Karpas-422 (cell line): Measurements from ENCODE around the gene NRXN3. TPM values are rescaled to one million over a fixed set of nuclear protein-coding genes. Genes with fewer than 3 reads are reported as not detected.
A peak's percentile ranks its signal among the peaks of the same experiment; 100 is the strongest.

Experiments
- DNase-seq: peaks from one replicate; pipeline ENCODE4 v3.0.0-alpha.2; 2015
- H2AFZ ChIP-seq: fragments of 200-600 bp; sonication (generic); 2 replicates; pipeline ENCODE4 v1.6.1; 2014; ENCODE audit warnings: antibody characterized with exemption, low read length, mixed read lengths
- H3K27ac ChIP-seq: fragments of 200-600 bp; sonication (generic); 2 replicates; pipeline ENCODE4 v1.5.1; 2014; ENCODE audit warnings: mild to moderate bottlenecking, low read length, moderate library complexity
- H3K27me3 ChIP-seq: fragments of 200-600 bp; sonication (generic); 2 replicates; pipeline ENCODE4 v1.6.1; 2014; ENCODE audit warnings: low read length, mixed read lengths
- H3K36me3 ChIP-seq: fragments of 200-600 bp; sonication (generic); 2 replicates; pipeline ENCODE4 v1.6.1; 2014; ENCODE audit warnings: low read length, mixed read lengths; ENCODE audit not compliant: insufficient read depth
- H3K4me1 ChIP-seq: fragments of 200-600 bp; sonication (generic); 2 replicates; pipeline ENCODE4 v1.6.1; 2014; ENCODE audit warnings: mild to moderate bottlenecking, low read length, mixed read lengths
- H3K4me2 ChIP-seq: fragments of 200-600 bp; sonication (generic); 2 replicates; pipeline ENCODE4 v1.6.1; 2014; ENCODE audit warnings: low read length, low read depth, mild to moderate bottlenecking; ENCODE audit not compliant: poor library complexity, severe bottlenecking
- H3K4me3 ChIP-seq: fragments of 200-600 bp; sonication (generic); 2 replicates; pipeline ENCODE4 v1.5.1; 2014; ENCODE audit warnings: mild to moderate bottlenecking, antibody characterized with exemption, low read length, mixed read lengths
- H3K79me2 ChIP-seq: fragments of 200-600 bp; sonication (generic); 2 replicates; pipeline ENCODE4 v1.6.1; 2014; ENCODE audit warnings: mild to moderate bottlenecking, low read length, mixed read lengths
- H3K9ac ChIP-seq: fragments of 200-600 bp; sonication (generic); 2 replicates; pipeline ENCODE4 v1.6.0; 2014; ENCODE audit warnings: low read length
- H3K9me2 ChIP-seq: fragments of 200-600 bp; sonication (generic), shearing (Covaris generic); replicated peaks from 2 replicates; pipeline ENCODE4 v1.6.0; 2014; ENCODE audit warnings: mild to moderate bottlenecking, low read length, moderate library complexity; ENCODE audit not compliant: insufficient read depth
- H3K9me3 ChIP-seq: fragments of 300-700, 200-600 bp; sonication (generic); 2 replicates; pipeline ENCODE4 v1.6.1; 2014; ENCODE audit warnings: low read length, mixed read lengths
- H4K20me1 ChIP-seq: fragments of 200-600 bp; sonication (generic); 2 replicates; pipeline ENCODE4 v1.6.1; 2014; ENCODE audit warnings: mild to moderate bottlenecking, antibody characterized with exemption, low read length, low read depth; ENCODE audit not compliant: insufficient read depth
- total RNA-seq: library from RNA; depleted of rRNA; stranded (reverse); fragments of >200 nt; shearing (Covaris generic); gene quantifications from 2 replicates; pipeline ENCODE4 v1.2.3, GENCODE V29; 2014; ENCODE audit warnings: low replicate concordance

Gene NRXN3
- total RNA-seq, 1 experiment from 2014 or later, result not detected

- no peaks in the 10 kb centered on the region for H3K4me1 ChIP-seq
- H2AFZ ChIP-seq, result no peak overlapping the region
- H3K4me2 ChIP-seq, result no peak overlapping the region
- H3K9me3 ChIP-seq, result no peaks in the 10 kb centered on the region
- no peaks in the 10 kb centered on the region for H4K20me1 ChIP-seq
- no peaks in the 10 kb centered on the region for H3K79me2 ChIP-seq
- H3K27me3 ChIP-seq, result no peaks in the 10 kb centered on the region
- DNase-seq, result no peak
- H3K4me3 ChIP-seq, result no peak overlapping the region
- H3K9me2 ChIP-seq, result no peaks in the 10 kb centered on the region
- H3K36me3 ChIP-seq, result no peaks in the 10 kb centered on the region
- no peak overlapping the region for H3K27ac ChIP-seq
- H3K9ac ChIP-seq, result no peak overlapping the region
Observed at GRCh38 chr14:78737601-78738000, 567.4 kb downstream of the NRXN3 start.

- no peak for DNase-seq
- Histone ChIP-seq H3K4me3 (no peak overlapping the region), H3K4me1 (no peaks in the 10 kb centered on the region), H3K27ac (no peak overlapping the region), H4K20me1 (no peaks in the 10 kb centered on the region), H3K9ac (no peak overlapping the region), H3K4me2 (no peak overlapping the region), H3K9me2 (no peaks in the 10 kb centered on the region), H3K79me2 (no peaks in the 10 kb centered on the region), H3K36me3 (no peaks in the 10 kb centered on the region), H2AFZ (no peak overlapping the region), H3K9me3 (no peaks in the 10 kb centered on the region), H3K27me3 (no peaks in the 10 kb centered on the region)
Observed at GRCh38 chr14:78746086-78746595, 576.0 kb downstream of the NRXN3 start.

GRCh38 chr14:78747813-78748212, 577.6 kb downstream of the NRXN3 start:
- Histone ChIP-seq H3K9me3 (no peaks in the 10 kb centered on the region), H3K9me2 (no peaks in the 10 kb centered on the region)

GRCh38 chr14:78752518-78753188, 582.5 kb downstream of the NRXN3 start:
- Histone ChIP-seq H3K4me2 (no peak overlapping the region), H3K79me2 (no peaks in the 10 kb centered on the region), H3K27ac (no peak overlapping the region), H3K4me3 (no peak overlapping the region), H3K27me3 (no peaks in the 10 kb centered on the region), H3K9ac (no peak overlapping the region), H3K9me2 (no peaks in the 10 kb centered on the region), H2AFZ (no peak overlapping the region), H3K36me3 (no peaks in the 10 kb centered on the region), H3K9me3 (no peaks in the 10 kb centered on the region), H4K20me1 (no peaks in the 10 kb centered on the region), H3K4me1 (no peaks in the 10 kb centered on the region)
- DNase-seq, result no peak

More at GRCh38 chr14:78747813-78748212, 577.6 kb downstream of the NRXN3 start:
- no peak for DNase-seq
- Histone ChIP-seq H3K4me3 (no peak overlapping the region), H3K36me3 (no peaks in the 10 kb centered on the region), H3K79me2 (no peaks in the 10 kb centered on the region), H3K4me1 (no peaks in the 10 kb centered on the region), H2AFZ (no peak overlapping the region), H4K20me1 (no peaks in the 10 kb centered on the region), H3K27me3 (no peaks in the 10 kb centered on the region), H3K9ac (no peak overlapping the region), H3K27ac (no peak overlapping the region), H3K4me2 (no peak overlapping the region)

- no peak overlapping the region for H3K4me3 ChIP-seq
- no peak overlapping the region for H3K9ac ChIP-seq
- no peaks in the 10 kb centered on the region for H3K27me3 ChIP-seq
- no peak overlapping the region for H3K4me2 ChIP-seq
- no peaks in the 10 kb centered on the region for H3K36me3 ChIP-seq
- DNase-seq, result no peak
- H3K79me2 ChIP-seq, result no peaks in the 10 kb centered on the region
- H3K27ac ChIP-seq, result no peak overlapping the region
- no peaks in the 10 kb centered on the region for H4K20me1 ChIP-seq
- H3K4me1 ChIP-seq, result no peaks in the 10 kb centered on the region
- H2AFZ ChIP-seq, result no peak overlapping the region
- H3K9me3 ChIP-seq, result no peaks in the 10 kb centered on the region
- H3K9me2 ChIP-seq, result no peaks in the 10 kb centered on the region
Observed at GRCh38 chr14:78754059-78754458, 583.9 kb downstream of the NRXN3 start.

GRCh38 chr14:78758333-78758732, 588.2 kb downstream of the NRXN3 start:
- H3K4me2 ChIP-seq, result no peak overlapping the region
- no peaks in the 10 kb centered on the region for H3K4me1 ChIP-seq
- H3K9me3 ChIP-seq, result no peaks in the 10 kb centered on the region
- no peak overlapping the region for H2AFZ ChIP-seq
- peak; percentile 79 for DNase-seq
- H3K9me2 ChIP-seq, result no peaks in the 10 kb centered on the region
- no peak overlapping the region for H3K9ac ChIP-seq
- no peak overlapping the region for H3K27ac ChIP-seq
- no peaks in the 10 kb centered on the region for H3K36me3 ChIP-seq
- H3K79me2 ChIP-seq, result no peaks in the 10 kb centered on the region
- no peaks in the 10 kb centered on the region for H3K27me3 ChIP-seq
- no peak overlapping the region for H3K4me3 ChIP-seq
- H4K20me1 ChIP-seq, result no peaks in the 10 kb centered on the region

- no peak for DNase-seq
- Histone ChIP-seq H3K36me3 (no peaks in the 10 kb centered on the region), H3K27me3 (no peaks in the 10 kb centered on the region), H3K4me2 (no peak overlapping the region), H3K9ac (no peak overlapping the region), H3K9me2 (no peaks in the 10 kb centered on the region), H3K27ac (no peak overlapping the region), H2AFZ (no peak overlapping the region), H3K4me1 (no peaks in the 10 kb centered on the region), H3K4me3 (no peak overlapping the region), H3K9me3 (no peaks in the 10 kb centered on the region), H4K20me1 (no peaks in the 10 kb centered on the region), H3K79me2 (no peaks in the 10 kb centered on the region)
Observed at GRCh38 chr14:78762331-78762730, 592.2 kb downstream of the NRXN3 start.

- no peaks in the 10 kb centered on the region for H3K9me2 ChIP-seq
- H2AFZ ChIP-seq, result no peak overlapping the region
- no peak overlapping the region for H3K4me2 ChIP-seq
- no peaks in the 10 kb centered on the region for H3K36me3 ChIP-seq
- no peaks in the 10 kb centered on the region for H3K27me3 ChIP-seq
- no peaks in the 10 kb centered on the region for H4K20me1 ChIP-seq
- no peaks in the 10 kb centered on the region for H3K79me2 ChIP-seq
- no peak overlapping the region for H3K9ac ChIP-seq
- H3K9me3 ChIP-seq, result no peaks in the 10 kb centered on the region
- H3K4me1 ChIP-seq, result no peaks in the 10 kb centered on the region
- DNase-seq, result no peak
- H3K4me3 ChIP-seq, result no peak overlapping the region
- no peak overlapping the region for H3K27ac ChIP-seq
Observed at GRCh38 chr14:78763746-78764145, 593.6 kb downstream of the NRXN3 start.
